GM18507 (cell line): ENCODE measurements around the gene PREX1.
A peak's percentile ranks its signal among the peaks of the same experiment; 100 is the strongest.

Source experiments
- DNase-seq: peaks from one replicate; pipeline ENCODE4 v3.0.0; 2011; ENCODE audit warnings: low read depth; ENCODE audit not compliant: insufficient read length; ENCODE audit errors: extremely low spot score
- FAIRE-seq: peaks from 2 replicates; lab custom pipeline; 2011; peaks lifted over from hg19 to GRCh38; lab: Jason Lieb, UNC

The PREX1 gene

GRCh38 chr20:48728042-48728825 is 99.6 kb downstream of the PREX1 start:
- DNase-seq (no peak), FAIRE-seq (no peak)

DNA sequence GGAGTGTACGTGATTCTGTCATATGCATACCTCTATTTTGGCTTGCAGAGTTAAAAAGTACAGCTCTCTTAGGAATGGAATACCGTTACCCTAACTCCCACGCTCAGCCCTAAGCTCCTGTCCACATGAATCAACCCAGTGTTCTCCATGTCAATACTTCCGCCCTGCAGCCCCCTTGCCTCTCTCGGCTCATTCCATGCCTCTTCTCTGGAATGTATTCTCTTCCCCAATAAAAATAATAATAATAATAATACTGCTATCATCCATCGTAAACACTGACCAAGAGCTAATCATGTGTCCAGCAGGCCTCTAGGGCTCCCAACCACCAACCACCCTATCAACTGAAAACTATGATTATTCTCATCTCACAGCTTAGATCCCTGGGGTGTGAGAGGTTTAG is 100.6 kb downstream of the PREX1 start:
- DNase-seq, result no peak
- FAIRE-seq, result no peak

GRCh38 chr20:48725555-48725991 is 102.2 kb downstream of the PREX1 start:
- no peak for DNase-seq
- no peak for FAIRE-seq

DNA sequence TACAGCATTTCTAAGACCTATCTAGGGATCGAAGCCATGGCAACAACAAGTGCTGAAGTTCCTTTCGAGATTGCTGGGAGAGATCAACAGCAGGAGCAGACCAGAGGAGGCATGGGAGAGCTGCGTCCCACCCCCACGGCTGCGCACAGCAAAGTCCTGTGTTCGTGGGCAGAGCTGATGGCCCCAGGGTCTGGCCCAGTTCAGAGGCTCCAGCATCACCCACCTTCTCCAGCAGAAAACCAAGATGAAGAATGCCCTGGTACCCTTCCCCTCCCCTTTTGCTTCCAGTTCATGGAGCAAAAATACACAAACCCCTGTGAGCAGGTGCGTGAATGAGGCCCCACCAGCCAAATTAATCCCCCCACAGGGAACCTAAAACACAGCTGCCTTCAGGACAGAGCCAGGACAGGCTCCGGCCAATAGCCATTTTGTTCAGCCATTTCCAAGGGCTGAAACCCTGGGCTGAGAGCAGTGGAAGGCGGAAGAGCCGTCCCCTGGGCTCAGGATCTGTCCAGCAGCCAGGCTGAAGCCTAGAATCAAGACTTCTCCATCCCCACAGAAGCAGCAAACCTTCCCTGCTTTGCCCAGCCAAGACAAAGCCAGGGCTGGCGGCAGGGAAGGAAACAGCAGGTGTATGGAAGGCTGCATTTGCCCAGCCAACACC is 102.8 kb downstream of the PREX1 start:
- FAIRE-seq (no peak), DNase-seq (no peak)

DNA sequence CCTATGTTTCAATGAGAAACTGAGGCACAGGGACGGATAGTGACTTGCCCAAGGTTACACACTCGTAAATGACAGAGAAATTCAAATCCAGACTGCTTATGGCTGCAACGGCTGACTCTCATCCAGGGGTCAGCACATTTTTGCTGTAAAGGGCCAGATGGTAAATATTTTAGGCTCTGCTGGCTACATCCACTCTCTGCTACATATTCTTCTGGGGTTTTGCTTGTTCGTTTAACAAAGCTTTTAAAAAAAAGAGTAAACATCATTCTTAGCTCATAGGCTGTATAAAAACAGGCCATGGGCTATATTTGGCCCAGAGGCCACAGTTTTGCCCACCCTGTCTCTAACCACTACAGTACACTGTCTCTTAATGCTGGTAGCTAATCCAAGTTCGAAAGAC is 103.4 kb downstream of the PREX1 start:
- DNase-seq, result no peak
- no peak for FAIRE-seq

DNA sequence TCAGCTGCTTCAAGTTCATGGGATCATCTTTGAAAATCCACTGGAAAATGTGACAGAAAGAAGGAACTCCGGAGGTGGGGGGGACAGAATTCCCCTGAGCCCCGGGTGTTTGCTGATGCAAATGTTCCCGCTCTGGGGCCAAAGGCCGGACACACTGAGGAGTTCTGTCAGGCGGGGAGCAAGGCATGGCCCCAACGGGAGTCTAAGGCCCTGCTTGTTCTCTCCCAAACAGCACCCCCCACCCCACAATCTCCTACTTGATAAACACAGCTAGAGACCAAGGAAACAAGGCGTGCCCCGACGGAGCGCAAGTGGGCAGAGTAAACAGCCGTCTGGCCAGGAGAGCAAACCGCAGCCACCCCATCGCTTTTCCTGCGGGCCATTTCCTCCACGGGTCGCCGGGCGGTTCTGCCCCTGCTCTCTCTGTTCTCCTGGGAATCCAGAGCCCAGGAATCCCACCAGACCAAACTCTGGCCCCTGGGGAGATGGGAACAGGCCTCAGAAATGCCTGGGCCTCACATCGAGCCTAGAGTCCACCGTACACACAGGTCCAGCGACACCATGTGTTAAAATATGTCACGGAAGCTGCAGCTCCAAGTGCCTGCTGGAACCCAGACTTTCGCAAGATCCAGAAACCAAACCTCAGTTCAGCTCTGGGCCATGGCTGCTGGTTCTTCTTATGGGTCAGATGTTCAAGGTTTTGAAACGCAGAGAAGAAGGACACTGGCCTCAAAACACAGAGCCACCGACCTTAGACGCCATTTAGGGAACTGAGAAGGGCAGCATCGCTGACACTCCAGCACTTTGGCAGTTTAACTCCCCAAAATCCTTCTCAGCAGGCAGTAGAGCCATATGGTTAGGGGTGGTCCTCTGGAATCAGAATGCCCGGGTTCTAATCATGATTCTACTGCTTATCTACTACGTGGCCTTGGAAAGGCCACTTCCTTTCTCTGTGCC is 104.2 kb downstream of the PREX1 start:
- DNase-seq (no peak), FAIRE-seq (no peak)

GRCh38 chr20:48722737-48723191 is 105.0 kb downstream of the PREX1 start:
- DNase-seq (no peak), FAIRE-seq (peak; percentile 47)

DNA sequence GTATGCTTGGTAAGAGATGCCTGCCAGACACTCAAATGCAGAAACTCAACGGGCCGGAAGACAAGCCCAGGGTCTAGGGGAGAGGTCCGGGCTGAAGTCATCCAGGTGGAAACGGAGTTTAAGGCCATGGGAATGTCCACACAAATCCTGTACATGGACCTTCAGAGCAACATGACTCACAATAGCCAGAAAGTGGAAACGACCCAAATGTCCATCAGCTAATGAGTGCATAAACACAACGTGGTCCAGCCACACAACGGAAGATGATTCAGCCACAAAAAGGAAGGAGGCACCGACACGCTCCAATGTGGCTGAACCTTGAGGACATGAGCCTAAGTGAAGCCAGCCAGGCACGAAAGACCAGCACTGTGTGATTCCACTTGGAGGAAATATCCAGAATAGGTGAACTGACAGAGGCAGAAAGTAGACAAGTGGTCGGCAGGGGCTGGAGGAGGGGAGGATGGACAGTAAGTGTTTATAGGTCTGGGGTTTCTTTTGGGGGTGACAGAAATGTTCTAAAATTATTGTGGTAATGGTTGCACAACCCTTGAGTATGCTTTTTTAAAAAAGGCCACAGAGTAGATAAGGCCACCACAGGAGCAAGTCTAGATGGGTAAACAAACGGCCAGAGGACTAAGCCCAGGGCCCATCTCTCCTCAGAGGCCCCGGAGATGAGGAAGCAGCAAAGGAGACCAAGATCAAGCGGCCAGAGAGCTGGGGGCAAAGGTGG is 105.6 kb downstream of the PREX1 start:
- DNase-seq, result no peak
- peak; percentile 89 for FAIRE-seq

GRCh38 chr20:48721324-48722001 is 106.3 kb downstream of the PREX1 start:
- FAIRE-seq (peak; percentile 76), DNase-seq (no peak)

- FAIRE-seq (no peak), DNase-seq (no peak)
Measured at GRCh38 chr20:48720256-48720985, 107.4 kb downstream of the PREX1 start.

- FAIRE-seq, result peak; percentile 15
- no peak for DNase-seq
Measured at GRCh38 chr20:48719598-48720255, 108.1 kb downstream of the PREX1 start.

GRCh38 chr20:48718786-48719578 is 108.8 kb downstream of the PREX1 start:
- FAIRE-seq, result peak; percentile 76

GRCh38 chr20:48717680-48718223 is 110.0 kb downstream of the PREX1 start:
- FAIRE-seq (no peak), DNase-seq (no peak)

More at GRCh38 chr20:48718786-48719578, 108.8 kb downstream of the PREX1 start:
- DNase-seq, result no peak

- FAIRE-seq (peak; percentile 77), DNase-seq (no peak)
Measured at GRCh38 chr20:48717095-48717672, 110.6 kb downstream of the PREX1 start.

DNA sequence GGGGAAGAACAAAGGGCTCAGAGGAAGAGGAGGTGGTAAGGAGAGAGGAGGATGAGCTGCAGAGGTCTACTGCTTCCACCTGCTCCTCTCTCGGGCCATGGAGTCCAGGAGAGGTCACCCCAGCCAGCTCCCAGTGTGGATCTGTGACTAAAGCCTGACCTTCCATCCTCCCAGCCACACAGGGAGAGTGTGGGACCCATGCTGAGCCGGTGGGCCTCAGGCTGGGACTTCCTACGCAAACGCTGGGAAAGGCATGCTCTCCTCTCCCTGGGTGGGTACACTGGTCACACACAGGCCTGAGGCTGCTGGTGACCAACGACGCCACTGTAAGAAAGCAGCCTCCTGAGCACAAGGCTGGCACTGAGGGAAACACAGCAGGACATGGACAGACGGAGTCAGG is 111.3 kb downstream of the PREX1 start:
- DNase-seq, result no peak
- no peak for FAIRE-seq

- FAIRE-seq, result peak; percentile 42
Measured at GRCh38 chr20:48716086-48716485, 111.7 kb downstream of the PREX1 start.

More at GRCh38 chr20:48716086-48716485, 111.7 kb downstream of the PREX1 start:
- DNase-seq, result no peak
